Pancreas (tissue), 10 donors: ENCODE measurements around the gene FAM83F. TPM values are rescaled to one million over a fixed set of nuclear protein-coding genes. Genes with fewer than 3 reads are reported as not detected.

Experiments
- ATAC-seq, 4 donors: fragments of 200-7000 bp; cut with Tn5 transposase; one replicate each; pipeline versions ENCODE4 v1.8.0 to v1.9.1; 2020; ENCODE audit warnings: mild to moderate bottlenecking in 4 of 4, moderate library complexity in 4 of 4
- DNase-seq, 6 donors: peaks; one replicate each; pipeline ENCODE4 v3.0.0-alpha.2; 2020
- FAIRE-seq: peaks from 2 replicates; lab custom pipeline; 2012; peaks lifted over from hg19 to GRCh38; lab: Jason Lieb, UNC
- H3K27ac ChIP-seq, 4 donors: fragments of 200-600 bp; sonication (generic); 1 replicate in 3 of 4; 2 replicates in 1 of 4; pipeline versions ENCODE4 v1.5.0 to v1.8.0; 2020
- H3K27me3 ChIP-seq, 4 donors: fragments of 200-600 bp; one replicate each; pipeline ENCODE4 v1.8.0; 2021
- H3K36me3 ChIP-seq, 3 donors: fragments of 200-600 bp; sonication (generic) in 1 of 3; one replicate each; pipeline versions ENCODE4 v1.5.0 to v1.8.0; 2020 to 2021
- H3K4me1 ChIP-seq, 3 donors: fragments of 200-600 bp; one replicate each; pipeline ENCODE4 v1.8.0; 2021
- H3K4me3 ChIP-seq, 4 donors: fragments of 200-600 bp; sonication (generic) in 2 of 4; one replicate each; pipeline versions ENCODE4 v1.5.0 to v1.8.0; 2020 to 2021
- H3K9me3 ChIP-seq, 4 donors: fragments of 200-600 bp; one replicate each; pipeline ENCODE4 v1.8.0; 2021
- WGBS, 2 donors: extraction: QIAGEN DNeasy Blood & Tissue Kit; methylation state at CpG; one replicate each; pipeline ENCODE4 v1.1.7; 2013; 5-methylcytosine and 5-hydroxymethylcytosine counted together
- intact Hi-C, 3 donors: fragments of 100-400 bp; cut with DNase I; formaldehyde crosslinking; loops; one replicate each; pipeline versions ENCODE4 v1.11.1 to v1.14.2; 2022
- polyA plus RNA-seq, 2 donors: library from polyadenylated mRNA; stranded (reverse); fragments of 200-250 nt; gene quantifications; one replicate each; pipeline ENCODE4 v1.2.3, GENCODE V29; 2013
- total RNA-seq, 6 donors: library from RNA; stranded (reverse); fragmentation: NEBNext Ultra II Directional in 4 of 6; extraction: Animal tissue kit (Norgen Biotek cat#: 25700) in 4 of 6; gene quantifications; one replicate each; pipeline versions ENCODE4 v1.2.1 to v1.2.4, GENCODE V29; 2021 to 2023
- TF ChIP-seq, protein P1 (sequence below), 4 donors: fragments of 200-600 bp; sonication (generic) in 3 of 4; IDR thresholded peaks; one replicate each; pipeline versions ENCODE4 v1.5.0 to v1.8.0; 2021; ENCODE audit warnings: antibody characterized with exemption in 4 of 4
- donor health status: healthy with polysubstance abuse.
- donor health status: DM: no; HTN: no; CAD: no; lungs with moderate emphysema.
- donor health status: DM: no; HTN: no; CAD: no.
- donor health status: control.
- donor health status: control.
- donor health status: Bipolar disorder and iron deficiency.
- donor health status: DM: yes; HTN: yes; CAD: no.
- donor health status: DM: no; HTN: no; CAD: no.
- donor health status: DM: no; HTN: no; CAD: no.
- donor health status: DM: yes; HTN: yes; CAD: no.

Gene FAM83F
- total and polyA plus RNA-seq, 8 donors = 4.9 to 19.8 (median 15.5) TPM

DNA sequence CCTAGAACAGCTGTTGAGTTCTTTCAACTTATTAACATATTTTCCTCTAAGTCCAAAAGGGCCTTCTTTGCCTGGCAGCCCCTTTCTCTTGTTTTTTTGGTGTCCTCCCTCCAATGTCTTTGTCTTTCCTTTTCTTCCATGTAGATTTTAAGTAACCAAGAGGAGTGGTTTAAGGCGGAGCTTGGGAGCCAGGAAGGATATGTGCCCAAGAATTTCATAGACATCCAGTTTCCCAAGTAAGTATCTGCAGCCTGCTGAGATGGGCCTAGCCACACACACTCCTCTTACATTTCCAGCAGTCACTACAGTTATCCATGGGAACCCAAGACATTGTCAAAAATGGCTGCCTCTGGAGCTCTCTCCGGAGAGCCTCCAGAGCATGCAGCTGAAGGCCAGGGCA lies 39.1 kb upstream of the FAM83F start:
- no peaks in the 10 kb centered on the region for H3K27me3 ChIP-seq
- no peaks in the 10 kb centered on the region for H3K4me1 ChIP-seq
- no peak overlapping the region for H3K4me3 ChIP-seq
- no peaks in the 10 kb centered on the region for H3K36me3 ChIP-seq
- H3K9me3 ChIP-seq = no peaks in the 10 kb centered on the region
- intact Hi-C loops = no loop called here
- TF ChIP-seq, protein P1, sequence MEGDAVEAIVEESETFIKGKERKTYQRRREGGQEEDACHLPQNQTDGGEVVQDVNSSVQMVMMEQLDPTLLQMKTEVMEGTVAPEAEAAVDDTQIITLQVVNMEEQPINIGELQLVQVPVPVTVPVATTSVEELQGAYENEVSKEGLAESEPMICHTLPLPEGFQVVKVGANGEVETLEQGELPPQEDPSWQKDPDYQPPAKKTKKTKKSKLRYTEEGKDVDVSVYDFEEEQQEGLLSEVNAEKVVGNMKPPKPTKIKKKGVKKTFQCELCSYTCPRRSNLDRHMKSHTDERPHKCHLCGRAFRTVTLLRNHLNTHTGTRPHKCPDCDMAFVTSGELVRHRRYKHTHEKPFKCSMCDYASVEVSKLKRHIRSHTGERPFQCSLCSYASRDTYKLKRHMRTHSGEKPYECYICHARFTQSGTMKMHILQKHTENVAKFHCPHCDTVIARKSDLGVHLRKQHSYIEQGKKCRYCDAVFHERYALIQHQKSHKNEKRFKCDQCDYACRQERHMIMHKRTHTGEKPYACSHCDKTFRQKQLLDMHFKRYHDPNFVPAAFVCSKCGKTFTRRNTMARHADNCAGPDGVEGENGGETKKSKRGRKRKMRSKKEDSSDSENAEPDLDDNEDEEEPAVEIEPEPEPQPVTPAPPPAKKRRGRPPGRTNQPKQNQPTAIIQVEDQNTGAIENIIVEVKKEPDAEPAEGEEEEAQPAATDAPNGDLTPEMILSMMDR (IDR thresholded peaks at IDR 0.05) = no peak
- FAIRE-seq = no peak
- no peak for DNase-seq
- 98 to 99% methylated on average over 2 of the region's 2 CpGs for WGBS, 2 donors
- H3K27ac ChIP-seq = peak overlapping the region in 1 of 4 donors; percentile 73
- no peak for ATAC-seq

DNA sequence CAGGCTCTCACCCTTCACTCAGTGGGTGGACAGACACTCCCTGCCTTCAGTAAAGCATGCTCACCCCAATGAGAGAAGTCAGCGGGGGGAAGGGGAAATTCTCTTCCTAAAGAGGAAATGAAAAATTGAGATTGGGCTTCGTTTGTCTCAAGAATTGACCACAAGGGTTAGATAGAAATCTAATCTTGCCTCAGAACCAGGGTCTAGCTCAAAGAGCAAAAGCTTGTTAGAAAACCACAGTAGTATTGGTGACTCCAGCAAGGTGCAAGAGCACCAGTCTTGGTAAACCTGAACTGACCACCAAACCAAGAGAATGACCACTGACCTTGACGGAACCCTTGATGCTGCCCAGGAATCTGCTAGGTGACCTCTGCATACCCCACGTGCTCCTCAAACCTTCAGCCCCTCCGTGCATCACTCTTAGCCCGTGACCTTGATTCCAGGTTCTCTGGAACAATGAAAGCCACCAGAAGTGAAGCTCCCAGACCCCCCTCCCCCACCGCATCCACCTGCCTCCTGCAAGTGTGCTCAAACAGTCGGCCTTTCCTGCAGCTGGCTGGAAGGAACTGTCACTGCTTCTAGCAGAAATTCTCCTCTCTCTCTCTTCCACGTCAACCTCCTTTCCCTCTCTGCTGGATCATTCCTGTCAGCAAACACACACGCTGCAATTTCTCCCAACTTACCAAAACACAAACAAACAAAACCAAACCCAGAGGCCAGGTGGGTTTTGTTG lies 37.7 kb upstream of the FAM83F start:
- no peaks in the 10 kb centered on the region for H3K27me3 ChIP-seq
- TF ChIP-seq, protein P1 (IDR thresholded peaks at IDR 0.05) = no peak
- intact Hi-C loops = no loop called here
- H3K27ac ChIP-seq = no peak overlapping the region
- FAIRE-seq = no peak
- no peaks in the 10 kb centered on the region for H3K9me3 ChIP-seq
- WGBS, 2 donors = 55 to 65% methylated on average over 9 to 10 of the region's 10 CpGs
- no peaks in the 10 kb centered on the region for H3K36me3 ChIP-seq
- no peaks in the 10 kb centered on the region for H3K4me1 ChIP-seq
- no peak for ATAC-seq
- no peak for DNase-seq
- no peak overlapping the region for H3K4me3 ChIP-seq

DNA sequence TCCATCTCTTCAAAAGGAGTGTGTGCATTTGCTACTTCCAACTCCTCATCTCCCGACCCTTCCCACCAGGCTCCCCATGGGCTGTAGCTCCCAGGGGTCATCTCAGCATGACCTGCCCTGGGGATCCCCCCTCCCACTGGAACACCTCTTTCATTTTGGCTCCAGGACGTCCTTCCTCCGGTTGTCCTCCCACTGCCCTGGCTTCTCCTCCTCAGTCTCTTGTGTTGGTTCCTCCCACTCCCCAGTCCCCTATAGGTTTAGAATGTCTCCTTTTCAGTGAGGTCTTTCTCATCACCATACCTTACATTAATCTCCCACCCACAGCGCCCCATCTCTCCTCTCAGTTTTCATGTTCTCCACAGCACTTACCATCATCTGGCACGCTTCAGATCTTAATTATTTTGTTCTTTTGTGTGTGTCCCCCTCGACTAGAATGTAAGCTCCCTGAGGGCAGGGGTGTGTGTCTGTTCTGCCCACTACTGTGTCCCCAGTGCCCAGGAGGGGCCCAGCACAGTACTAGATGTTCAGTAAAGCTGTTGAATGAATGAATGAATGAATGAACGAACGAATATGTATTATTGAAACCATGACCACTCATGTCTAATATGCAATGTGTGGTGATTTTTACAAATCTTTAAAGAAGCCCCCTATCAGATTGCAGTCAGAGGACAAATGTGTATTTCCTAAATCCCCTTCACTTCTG lies 36.6 kb upstream of the FAM83F start:
- intact Hi-C loops = no loop called here
- H3K4me1 ChIP-seq = no peaks in the 10 kb centered on the region
- 72 to 81% methylated on average over 8 of the region's 8 CpGs for WGBS, 2 donors
- H3K4me3 ChIP-seq = no peak overlapping the region
- no peak overlapping the region for H3K27ac ChIP-seq
- H3K27me3 ChIP-seq = no peaks in the 10 kb centered on the region
- no peaks in the 10 kb centered on the region for H3K36me3 ChIP-seq
- ATAC-seq (no peak), FAIRE-seq (no peak), DNase-seq (no peak)
- no peaks in the 10 kb centered on the region for H3K9me3 ChIP-seq
- TF ChIP-seq, protein P1 (IDR thresholded peaks at IDR 0.05) = no peak

DNA sequence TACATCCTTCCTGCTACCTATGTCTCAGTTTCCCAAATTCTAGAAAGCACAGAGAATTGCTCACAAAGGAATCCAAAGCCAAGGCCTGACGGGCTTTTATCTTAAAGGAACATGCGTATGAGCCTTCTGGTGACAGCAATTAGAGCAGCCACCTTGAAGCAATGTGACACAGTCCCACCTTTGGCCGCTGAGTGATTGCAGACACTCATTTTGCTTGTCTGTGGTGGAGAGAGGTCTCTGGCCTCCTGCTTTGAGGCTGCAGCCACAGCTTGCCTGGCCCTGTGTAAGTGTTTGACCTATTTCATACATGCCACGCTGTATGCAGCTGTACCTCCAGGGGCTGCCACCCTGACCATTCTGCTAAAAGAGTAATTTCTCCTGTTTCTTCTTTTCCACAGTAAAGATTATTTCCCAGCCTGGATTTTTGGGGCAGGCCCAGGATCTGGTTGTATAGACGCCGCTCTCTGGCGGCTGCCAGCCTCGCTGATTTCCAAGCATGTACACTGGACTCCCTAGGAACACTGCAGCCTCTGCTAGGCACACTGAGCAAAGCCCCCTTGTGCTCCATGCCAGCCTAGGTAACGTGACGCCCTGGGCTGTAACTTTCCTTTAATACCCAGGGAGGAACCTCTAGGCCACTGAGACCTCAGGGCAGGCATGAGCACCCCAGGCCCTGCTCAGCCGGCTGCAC lies 35.7 kb upstream of the FAM83F start:
- Histone ChIP-seq H3K36me3 (no peaks in the 10 kb centered on the region), H3K9me3 (no peaks in the 10 kb centered on the region), H3K27me3 (no peaks in the 10 kb centered on the region), H3K27ac (no peak overlapping the region), H3K4me1 (no peaks in the 10 kb centered on the region), H3K4me3 (no peak overlapping the region)
- FAIRE-seq = no peak
- intact Hi-C loops = no loop called here
- TF ChIP-seq, protein P1 (IDR thresholded peaks at IDR 0.05) = no peak
- no peak for DNase-seq
- no peak for ATAC-seq
- 86% methylated on average over 11 of the region's 11 CpGs for WGBS, 2 donors
